Measurements from ENCODE around the gene AMPH.

Gene AMPH

GRCh38 chr7:38518541-38518940 lies 112.6 kb downstream of the AMPH start:
- Histone ChIP-seq H3K9me3 (ENCODE audit: insufficient read depth, low read length) (no peaks in the 10 kb centered on the region), H3K4me3 (ENCODE audit: insufficient read depth, low read length, poor library complexity, severe bottlenecking) (no peak overlapping the region), H3K27me3 (ENCODE audit: low read length) (no peaks in the 10 kb centered on the region), H3K27ac (ENCODE audit: low read depth, low read length) (no peak overlapping the region), H3K36me3 (ENCODE audit: low read length) (no peaks in the 10 kb centered on the region), H3K9me2 (replicated peaks; ENCODE audit: insufficient read depth, low read length) (no peaks in the 10 kb centered on the region), H3K4me2 (ENCODE audit: low read depth, low read length, poor library complexity, severe bottlenecking) (no peak overlapping the region), H4K20me1 (ENCODE audit: low read depth, low read length) (no peaks in the 10 kb centered on the region), H2AFZ (ENCODE audit: low read depth, low read length, severe bottlenecking) (no peak overlapping the region), H3K9ac (ENCODE audit: low read length) (no peak overlapping the region), H3F3A (ENCODE audit: insufficient read depth) (no peaks in the 10 kb centered on the region), H3K79me2 (ENCODE audit: insufficient read depth, low read length) (no peaks in the 10 kb centered on the region)
- TF ChIP-seq EZH2phosphoT487 (conservative IDR thresholded peaks at IDR 0.05; ENCODE audit: low read length): no peak
- TF ChIP-seq CTCF (IDR thresholded peaks at IDR 0.05; ENCODE audit: insufficient read depth, low read length, poor library complexity, severe bottlenecking): no peak

GRCh38 chr7:38512704-38513103 lies 118.5 kb downstream of the AMPH start:
- no peaks in the 10 kb centered on the region for H3K36me3 ChIP-seq (ENCODE audit: low read length)
- no peak overlapping the region for H3K4me3 ChIP-seq (ENCODE audit: insufficient read depth, low read length, poor library complexity, severe bottlenecking)
- no peaks in the 10 kb centered on the region for H3K79me2 ChIP-seq (ENCODE audit: insufficient read depth, low read length)
- H3K9ac ChIP-seq (ENCODE audit: low read length): no peak overlapping the region
- TF ChIP-seq CTCF (IDR thresholded peaks at IDR 0.05; ENCODE audit: insufficient read depth, low read length, poor library complexity, severe bottlenecking) (no peak), EZH2phosphoT487 (conservative IDR thresholded peaks at IDR 0.05; ENCODE audit: low read length) (no peak)
- H2AFZ ChIP-seq (ENCODE audit: low read depth, low read length, severe bottlenecking): no peak overlapping the region
- H4K20me1 ChIP-seq (ENCODE audit: low read depth, low read length): no peaks in the 10 kb centered on the region
- no peak overlapping the region for H3K27ac ChIP-seq (ENCODE audit: low read depth, low read length)
- no peak overlapping the region for H3K4me2 ChIP-seq (ENCODE audit: low read depth, low read length, poor library complexity, severe bottlenecking)
- no peaks in the 10 kb centered on the region for H3K9me3 ChIP-seq (ENCODE audit: insufficient read depth, low read length)
- no peaks in the 10 kb centered on the region for H3K27me3 ChIP-seq (ENCODE audit: low read length)
- no peaks in the 10 kb centered on the region for H3K9me2 ChIP-seq (replicated peaks; ENCODE audit: insufficient read depth, low read length)
- no peaks in the 10 kb centered on the region for H3F3A ChIP-seq (ENCODE audit: insufficient read depth)

GRCh38 chr7:38512291-38512690 lies 118.9 kb downstream of the AMPH start:
- H3K4me3 ChIP-seq (ENCODE audit: insufficient read depth, low read length, poor library complexity, severe bottlenecking): no peak overlapping the region

More at GRCh38 chr7:38512291-38512690, 118.9 kb downstream of the AMPH start:
- Histone ChIP-seq H3K9me3 (ENCODE audit: insufficient read depth, low read length) (no peaks in the 10 kb centered on the region), H3K9ac (ENCODE audit: low read length) (no peak overlapping the region), H3K79me2 (ENCODE audit: insufficient read depth, low read length) (no peaks in the 10 kb centered on the region), H4K20me1 (ENCODE audit: low read depth, low read length) (no peaks in the 10 kb centered on the region), H3K27ac (ENCODE audit: low read depth, low read length) (no peak overlapping the region), H3K36me3 (ENCODE audit: low read length) (no peaks in the 10 kb centered on the region), H3F3A (ENCODE audit: insufficient read depth) (no peaks in the 10 kb centered on the region), H3K27me3 (ENCODE audit: low read length) (no peaks in the 10 kb centered on the region), H2AFZ (ENCODE audit: low read depth, low read length, severe bottlenecking) (no peak overlapping the region), H3K9me2 (replicated peaks; ENCODE audit: insufficient read depth, low read length) (no peaks in the 10 kb centered on the region), H3K4me2 (ENCODE audit: low read depth, low read length, poor library complexity, severe bottlenecking) (no peak overlapping the region)
- TF ChIP-seq EZH2phosphoT487 (conservative IDR thresholded peaks at IDR 0.05; ENCODE audit: low read length) (no peak), CTCF (IDR thresholded peaks at IDR 0.05; ENCODE audit: insufficient read depth, low read length, poor library complexity, severe bottlenecking) (no peak)

Data from SU-DHL-6 (cell line).